Hematopoietic multipotent progenitor cell treated with erythropoietin and hydrocortisone succinate and interleukin-3 and kit ligand, for 15 days (in vitro differentiated cells): ENCODE data around the gene PRMT9.

Experiments
- DNase-seq: peaks from one replicate; pipeline ENCODE4 v3.0.0-alpha.2; 2015; ENCODE audit warnings: low spot score

The PRMT9 gene

GRCh38 chr4:147617841-147618691, 65.9 kb downstream of the PRMT9 start:
- no peak for DNase-seq

GRCh38 chr4:147617173-147617840, 66.7 kb downstream of the PRMT9 start, which contains the start of gene TMEM184C:
TSS of gene TMEM184C (plus strand) at chr4:147617397. CDS start at chr4:147617957, 560 bp downstream.
- DNase-seq = peak; percentile 97

GRCh38 chr4:147616849-147617172, 67.2 kb downstream of the PRMT9 start:
- no peak for DNase-seq

GRCh38 chr4:147610686-147611085, 73.3 kb downstream of the PRMT9 start:
- DNase-seq = no peak

- DNase-seq = no peak
Observed at GRCh38 chr4:147607471-147607870, 76.5 kb downstream of the PRMT9 start.

- no peak for DNase-seq
Observed at GRCh38 chr4:147605499-147605898, 78.5 kb downstream of the PRMT9 start.

- DNase-seq = no peak
Observed at GRCh38 chr4:147599769-147600168, 84.2 kb downstream of the PRMT9 start.

GRCh38 chr4:147599206-147599605, 84.8 kb downstream of the PRMT9 start:
- no peak for DNase-seq

GRCh38 chr4:147597561-147597960, 86.4 kb downstream of the PRMT9 start:
- no peak for DNase-seq

- no peak for DNase-seq
Observed at GRCh38 chr4:147596981-147597380, 87.0 kb downstream of the PRMT9 start.

- no peak for DNase-seq
Observed at GRCh38 chr4:147596377-147596776, 87.6 kb downstream of the PRMT9 start.

- no peak for DNase-seq
Observed at GRCh38 chr4:147594578-147594977, 89.4 kb downstream of the PRMT9 start.

- no peak for DNase-seq
Observed at GRCh38 chr4:147594107-147594506, 89.9 kb downstream of the PRMT9 start.

GRCh38 chr4:147591106-147591505, 92.9 kb downstream of the PRMT9 start:
- DNase-seq = no peak

- DNase-seq = peak; percentile 24
Observed at GRCh38 chr4:147590249-147590920, 93.6 kb downstream of the PRMT9 start.

GRCh38 chr4:147589586-147589985, 94.4 kb downstream of the PRMT9 start:
- no peak for DNase-seq
